Calu3 (cell line): Measurements from ENCODE around the gene HLA-DOB. TPM values are rescaled to one million over a fixed set of nuclear protein-coding genes. Genes with fewer than 3 reads are reported as not detected.
"Not testable (repeated sequence)": the region's sequence is repeated elsewhere in the genome, so short reads cannot be mapped to it uniquely, and the experiment has no call there.

Experiments
- BruUV-seq: library from RNA; stranded (reverse); fragments of 400-500 nt; replicated peaks from 2 replicates; lab custom pipeline; 2021; lab: Mats Ljungman, UMichigan
- CTCF ChIA-PET: fragments of 300-600 bp; sonication (Branson Sonifier 250); formaldehyde crosslinking; loops from one replicate; lab custom pipeline; 2022; ENCODE audit warnings: antibody characterized with exemption; lab: Charles Lee
- DNase-seq: peaks from one replicate; pipeline ENCODE4 v3.0.0; 2022
- H3K27ac Mint-ChIP-seq: one replicate; pipeline ENCODE4 v1.8.0; 2022; ENCODE audit warnings: mixed read lengths; ENCODE audit not compliant: unreplicated experiment
- H3K27me3 Mint-ChIP-seq: one replicate; pipeline ENCODE4 v1.8.0; 2022; ENCODE audit warnings: mixed read lengths; ENCODE audit not compliant: unreplicated experiment
- H3K36me3 Mint-ChIP-seq: one replicate; pipeline ENCODE4 v1.8.0; 2022; ENCODE audit warnings: mild to moderate bottlenecking, moderate library complexity, mixed read lengths; ENCODE audit not compliant: insufficient read depth, unreplicated experiment
- H3K4me1 Mint-ChIP-seq: one replicate; pipeline ENCODE4 v1.8.0; 2022; ENCODE audit warnings: mild to moderate bottlenecking, low read depth, mixed read lengths; ENCODE audit not compliant: unreplicated experiment
- H3K4me3 Mint-ChIP-seq: one replicate; pipeline ENCODE4 v1.8.0; 2022; ENCODE audit warnings: mild to moderate bottlenecking, low read depth, moderate library complexity, mixed read lengths; ENCODE audit not compliant: unreplicated experiment
- H3K9me3 Mint-ChIP-seq: one replicate; pipeline ENCODE4 v1.8.0; 2022; ENCODE audit warnings: low read depth, mixed read lengths; ENCODE audit not compliant: unreplicated experiment
- CTCF ChIP-seq: fragments of 200-600 bp; IDR thresholded peaks from one replicate; pipeline ENCODE4 v1.8.0; 2022; ENCODE audit warnings: antibody characterized with exemption; ENCODE audit not compliant: unreplicated experiment
- intact Hi-C: fragments of 100-400 bp; cut with micrococcal nuclease; formaldehyde crosslinking; loops from one replicate; pipeline ENCODE4 v1.10.0; 2022; ENCODE audit not compliant: unreplicated experiment
- total RNA-seq: library from RNA; stranded (reverse); gene quantifications from 2 replicates; pipeline ENCODE4 v1.2.3, GENCODE V29; 2022

HLA-DOB gene
- total RNA-seq, 1 experiment from 2014 or later: 0.97 TPM

GRCh38 chr6:32790306-32790705 is 26.5 kb downstream of the HLA-DOB start:
- no peaks in the 10 kb centered on the region for H3K36me3 Mint-ChIP-seq
- intact Hi-C loops: loop anchor here (10.0 kb wide), 1 partner anchor 536 kb away; no protein-coding TSS in a partner anchor
- no peaks in the 10 kb centered on the region for H3K4me1 Mint-ChIP-seq
- H3K27me3 Mint-ChIP-seq: peaks cover 97% of the 10 kb centered on the region
- CTCF ChIA-PET: interaction anchor here (1.6 kb wide), 1 partner anchor 12 kb away, joined by 4 read pairs; no protein-coding TSS in a partner anchor
- H3K9me3 Mint-ChIP-seq: no peaks in the 10 kb centered on the region
- BruUV-seq: no TSS peak
- no peak overlapping the region for H3K4me3 Mint-ChIP-seq
- H3K27ac Mint-ChIP-seq: no peak overlapping the region
- no peak for TF ChIP-seq CTCF
- DNase-seq: no peak

- intact Hi-C loops: loop anchor here (2.0 to 5.0 kb wide), 3 partner anchors 84 to 373 kb away; no protein-coding TSS in a partner anchor
- peak; percentile 76 for DNase-seq
- no peaks in the 10 kb centered on the region for H3K36me3 Mint-ChIP-seq
- no peak overlapping the region for H3K4me3 Mint-ChIP-seq
- no peaks in the 10 kb centered on the region for H3K9me3 Mint-ChIP-seq
- no peaks in the 10 kb centered on the region for H3K4me1 Mint-ChIP-seq
- BruUV-seq: no TSS peak
- peak; percentile 84 for TF ChIP-seq CTCF
- CTCF ChIA-PET: interaction anchor here (0.5 to 2.0 kb wide), 18 partner anchors 10 to 656 kb away, joined by 3 to 22 read pairs (median 4); partner anchors contain the start of gene FKBPL
- H3K27me3 Mint-ChIP-seq: peaks cover 95% of the 10 kb centered on the region
- no peak overlapping the region for H3K27ac Mint-ChIP-seq
These were observed 30.8 kb downstream of the HLA-DOB start for GRCh38 chr6:32785781-32786533.

- H3K27ac Mint-ChIP-seq, DNase-seq, CTCF ChIA-PET, H3K4me1 Mint-ChIP-seq, H3K4me3 Mint-ChIP-seq, H3K36me3 Mint-ChIP-seq, intact Hi-C loops, H3K9me3 Mint-ChIP-seq, BruUV-seq: not testable (repeated sequence)
- H3K27me3 Mint-ChIP-seq: peaks cover 98% of the 10 kb centered on the region
These were observed 33.9 kb downstream of the HLA-DOB start for GRCh38 chr6:32782923-32783322.

- no peaks in the 10 kb centered on the region for H3K9me3 Mint-ChIP-seq
- intact Hi-C loops: no loop called here
- peaks cover 98% of the 10 kb centered on the region for H3K27me3 Mint-ChIP-seq
- DNase-seq: no peak
- no peak overlapping the region for H3K4me3 Mint-ChIP-seq
- CTCF ChIA-PET: interaction anchor here (0.7 kb wide), 1 partner anchor 359 kb away, joined by 3 read pairs; no protein-coding TSS in a partner anchor
- no peak overlapping the region for H3K27ac Mint-ChIP-seq
- H3K36me3 Mint-ChIP-seq: no peaks in the 10 kb centered on the region
- no peak for TF ChIP-seq CTCF
- H3K4me1 Mint-ChIP-seq: no peaks in the 10 kb centered on the region
- no TSS peak for BruUV-seq
These were observed 37.8 kb downstream of the HLA-DOB start for GRCh38 chr6:32779036-32779435.

- no TSS peak for BruUV-seq
- TF ChIP-seq CTCF: no peak
- H3K36me3 Mint-ChIP-seq: no peaks in the 10 kb centered on the region
- no peaks in the 10 kb centered on the region for H3K4me1 Mint-ChIP-seq
- H3K4me3 Mint-ChIP-seq: no peak overlapping the region
- no peak overlapping the region for H3K27ac Mint-ChIP-seq
- intact Hi-C loops: no loop called here
- H3K9me3 Mint-ChIP-seq: no peaks in the 10 kb centered on the region
- CTCF ChIA-PET: no interaction called here
- peaks cover 100% of the 10 kb centered on the region for H3K27me3 Mint-ChIP-seq
- DNase-seq: no peak
These were observed 41.7 kb downstream of the HLA-DOB start for GRCh38 chr6:32775071-32775470.
